HL-60 (cell line): ENCODE data around the gene IFNAR2.

Source experiments
- DNase-seq, 2 experiments: peaks; one replicate each; pipeline ENCODE4 v3.0.0-alpha.2; 2010 to 2020; ENCODE audit warnings: low read depth in 1 of 2, low spot score in 1 of 2
- H3K27ac ChIP-seq: fragments of 250-450 bp; sonication (Bioruptor Pico); replicated peaks from 2 replicates; pipeline ENCODE4 v1.5.1; 2020; ENCODE audit warnings: mild to moderate bottlenecking, moderate library complexity
- H3K27me3 ChIP-seq: fragments of 250-450 bp; sonication (Bioruptor Pico); 2 replicates; pipeline ENCODE4 v1.5.1; 2021; ENCODE audit warnings: mild to moderate bottlenecking, moderate library complexity; ENCODE audit not compliant: insufficient read depth, poor library complexity, severe bottlenecking
- H3K4me3 ChIP-seq: replicated peaks from 2 replicates; pipeline ENCODE4 v1.5.1; 2011; ENCODE audit warnings: mild to moderate bottlenecking, control low read depth, low read length; ENCODE audit not compliant: insufficient read depth
- GABPA ChIP-seq: IDR thresholded peaks from 2 replicates; pipeline ENCODE4 v1.6.1; 2012; ENCODE audit warnings: low read depth
- POLR2AphosphoS5 ChIP-seq: IDR thresholded peaks from 2 replicates; pipeline ENCODE4 v1.6.1; 2012; ENCODE audit warnings: low read depth
- SPI1 ChIP-seq: IDR thresholded peaks from 2 replicates; pipeline ENCODE4 v1.6.1; 2012; ENCODE audit warnings: low read depth, mild to moderate bottlenecking, borderline replicate concordance
- TF ChIP-seq, protein P1 (sequence below): IDR thresholded peaks from 2 replicates; pipeline ENCODE4 v1.6.1; 2012; ENCODE audit warnings: low read depth; ENCODE audit not compliant: insufficient replicate concordance
- TF ChIP-seq, protein P2 (sequence below): IDR thresholded peaks from one replicate; pipeline ENCODE4 v1.5.1; 2011; ENCODE audit warnings: low read length, control low read depth, inconsistent platforms; ENCODE audit not compliant: insufficient read depth

Gene IFNAR2

DNA sequence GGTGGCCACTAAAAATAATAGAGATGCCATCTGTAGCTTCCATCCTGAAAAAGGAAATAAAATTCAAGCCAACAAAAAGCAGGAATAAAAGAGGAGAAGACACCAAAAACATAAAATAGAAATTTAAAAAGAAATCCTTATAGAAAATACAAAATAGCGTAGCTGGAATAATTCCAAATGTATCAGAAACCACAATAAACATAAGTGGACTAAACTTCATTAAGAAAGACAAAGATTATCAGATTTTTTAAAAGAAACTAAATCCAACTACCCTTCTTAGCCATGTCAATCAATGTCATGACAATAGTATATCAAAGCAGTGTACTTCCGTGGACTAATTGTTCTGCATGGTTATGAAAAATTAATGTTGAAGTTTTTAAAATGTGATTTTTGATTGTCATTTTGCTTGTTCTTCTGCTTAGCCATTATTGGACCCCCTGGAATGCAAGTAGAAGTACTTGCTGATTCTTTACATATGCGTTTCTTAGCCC, 49.6 kb downstream of the IFNAR2 start:
- H3K27ac ChIP-seq = no peak overlapping the region
- TF ChIP-seq SPI1 (no peak), GABPA (no peak), POLR2AphosphoS5 (no peak)
- TF ChIP-seq, protein P1, sequence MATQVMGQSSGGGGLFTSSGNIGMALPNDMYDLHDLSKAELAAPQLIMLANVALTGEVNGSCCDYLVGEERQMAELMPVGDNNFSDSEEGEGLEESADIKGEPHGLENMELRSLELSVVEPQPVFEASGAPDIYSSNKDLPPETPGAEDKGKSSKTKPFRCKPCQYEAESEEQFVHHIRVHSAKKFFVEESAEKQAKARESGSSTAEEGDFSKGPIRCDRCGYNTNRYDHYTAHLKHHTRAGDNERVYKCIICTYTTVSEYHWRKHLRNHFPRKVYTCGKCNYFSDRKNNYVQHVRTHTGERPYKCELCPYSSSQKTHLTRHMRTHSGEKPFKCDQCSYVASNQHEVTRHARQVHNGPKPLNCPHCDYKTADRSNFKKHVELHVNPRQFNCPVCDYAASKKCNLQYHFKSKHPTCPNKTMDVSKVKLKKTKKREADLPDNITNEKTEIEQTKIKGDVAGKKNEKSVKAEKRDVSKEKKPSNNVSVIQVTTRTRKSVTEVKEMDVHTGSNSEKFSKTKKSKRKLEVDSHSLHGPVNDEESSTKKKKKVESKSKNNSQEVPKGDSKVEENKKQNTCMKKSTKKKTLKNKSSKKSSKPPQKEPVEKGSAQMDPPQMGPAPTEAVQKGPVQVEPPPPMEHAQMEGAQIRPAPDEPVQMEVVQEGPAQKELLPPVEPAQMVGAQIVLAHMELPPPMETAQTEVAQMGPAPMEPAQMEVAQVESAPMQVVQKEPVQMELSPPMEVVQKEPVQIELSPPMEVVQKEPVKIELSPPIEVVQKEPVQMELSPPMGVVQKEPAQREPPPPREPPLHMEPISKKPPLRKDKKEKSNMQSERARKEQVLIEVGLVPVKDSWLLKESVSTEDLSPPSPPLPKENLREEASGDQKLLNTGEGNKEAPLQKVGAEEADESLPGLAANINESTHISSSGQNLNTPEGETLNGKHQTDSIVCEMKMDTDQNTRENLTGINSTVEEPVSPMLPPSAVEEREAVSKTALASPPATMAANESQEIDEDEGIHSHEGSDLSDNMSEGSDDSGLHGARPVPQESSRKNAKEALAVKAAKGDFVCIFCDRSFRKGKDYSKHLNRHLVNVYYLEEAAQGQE = no peak
- TF ChIP-seq, protein P2, sequence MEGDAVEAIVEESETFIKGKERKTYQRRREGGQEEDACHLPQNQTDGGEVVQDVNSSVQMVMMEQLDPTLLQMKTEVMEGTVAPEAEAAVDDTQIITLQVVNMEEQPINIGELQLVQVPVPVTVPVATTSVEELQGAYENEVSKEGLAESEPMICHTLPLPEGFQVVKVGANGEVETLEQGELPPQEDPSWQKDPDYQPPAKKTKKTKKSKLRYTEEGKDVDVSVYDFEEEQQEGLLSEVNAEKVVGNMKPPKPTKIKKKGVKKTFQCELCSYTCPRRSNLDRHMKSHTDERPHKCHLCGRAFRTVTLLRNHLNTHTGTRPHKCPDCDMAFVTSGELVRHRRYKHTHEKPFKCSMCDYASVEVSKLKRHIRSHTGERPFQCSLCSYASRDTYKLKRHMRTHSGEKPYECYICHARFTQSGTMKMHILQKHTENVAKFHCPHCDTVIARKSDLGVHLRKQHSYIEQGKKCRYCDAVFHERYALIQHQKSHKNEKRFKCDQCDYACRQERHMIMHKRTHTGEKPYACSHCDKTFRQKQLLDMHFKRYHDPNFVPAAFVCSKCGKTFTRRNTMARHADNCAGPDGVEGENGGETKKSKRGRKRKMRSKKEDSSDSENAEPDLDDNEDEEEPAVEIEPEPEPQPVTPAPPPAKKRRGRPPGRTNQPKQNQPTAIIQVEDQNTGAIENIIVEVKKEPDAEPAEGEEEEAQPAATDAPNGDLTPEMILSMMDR = no peak
- DNase-seq = no peak
- H3K27me3 ChIP-seq = no peaks in the 10 kb centered on the region
- H3K4me3 ChIP-seq = no peak overlapping the region
